SK-N-SH treated with all-trans-retinoic acid at 6 μM for 48 hours (cell line): ENCODE measurements around the gene TAS1R1.

Source experiments
- ATAC-seq: fragments of 200-7000 bp; cut with Tn5 transposase; 3 replicates; pipeline ENCODE4 v1.9.1; 2020; ENCODE audit warnings: mild to moderate bottlenecking, moderate library complexity
- ARNTL ChIP-seq: fragments of 450-650 bp; formaldehyde crosslinking; IDR thresholded peaks from 2 replicates; pipeline ENCODE4 v1.5.0; 2020; ENCODE audit warnings: low read depth, mild to moderate bottlenecking, moderate library complexity, borderline replicate concordance
- BACH2 ChIP-seq: fragments of 250-450 bp; sonication (Bioruptor Pico); IDR thresholded peaks from 2 replicates; pipeline ENCODE4 v1.9.0; 2021; ENCODE audit warnings: mild to moderate bottlenecking, borderline replicate concordance
- CREB5 ChIP-seq: fragments of 250-450 bp; sonication (Bioruptor Pico); IDR thresholded peaks from 2 replicates; pipeline ENCODE4 v1.5.1; 2020; ENCODE audit warnings: low read depth, mild to moderate bottlenecking, moderate library complexity
- CSDC2 ChIP-seq: fragments of 250-450 bp; sonication (Bioruptor Pico); IDR thresholded peaks from 2 replicates; pipeline ENCODE4 v1.5.0; 2020; ENCODE audit warnings: mild to moderate bottlenecking, moderate library complexity
- CSRNP3 ChIP-seq: fragments of 250-450 bp; sonication (Bioruptor Pico); IDR thresholded peaks from 2 replicates; pipeline ENCODE4 v1.5.1; 2021; ENCODE audit warnings: mild to moderate bottlenecking, moderate library complexity
- ESRRG ChIP-seq: fragments of 250-450 bp; sonication (Bioruptor Pico); IDR thresholded peaks from 2 replicates; pipeline ENCODE4 v1.6.1; 2021; ENCODE audit warnings: mild to moderate bottlenecking
- GLIS3 ChIP-seq: fragments of 250-450 bp; sonication (Bioruptor Pico); IDR thresholded peaks from 2 replicates; pipeline ENCODE4 v1.5.0; 2020; ENCODE audit warnings: mild to moderate bottlenecking, moderate library complexity
- ISL1 ChIP-seq: fragments of 250-450 bp; sonication (Bioruptor Pico); IDR thresholded peaks from 2 replicates; pipeline ENCODE4 v2.1.2; 2022; ENCODE audit warnings: mild to moderate bottlenecking, moderate library complexity
- OSR1 ChIP-seq: fragments of 250-450 bp; sonication (Bioruptor Pico); IDR thresholded peaks from 2 replicates; pipeline ENCODE4 v1.8.0; 2022; ENCODE audit warnings: moderate library complexity, mild to moderate bottlenecking, inconsistent platforms
- POU6F1 ChIP-seq: fragments of 250-450 bp; sonication (Bioruptor Pico); IDR thresholded peaks from 2 replicates; pipeline ENCODE4 v1.8.0; 2021; ENCODE audit warnings: low read depth, mild to moderate bottlenecking, moderate library complexity, borderline replicate concordance
- PPARA ChIP-seq: fragments of 250-450 bp; sonication (Bioruptor Pico); IDR thresholded peaks from 2 replicates; pipeline ENCODE4 v1.5.0; 2020; ENCODE audit warnings: mild to moderate bottlenecking, borderline replicate concordance
- RARB ChIP-seq: fragments of 250-450 bp; sonication (Bioruptor Pico); IDR thresholded peaks from 2 replicates; pipeline ENCODE4 v1.8.0; 2021; ENCODE audit warnings: mild to moderate bottlenecking, moderate library complexity
- TCF4 ChIP-seq: fragments of 250-450 bp; sonication (Bioruptor Pico); IDR thresholded peaks from 2 replicates; pipeline ENCODE4 v1.8.0; 2021; ENCODE audit warnings: mild to moderate bottlenecking, moderate library complexity, borderline replicate concordance
- TSHZ2 ChIP-seq: fragments of 250-450 bp; sonication (Bioruptor Pico); IDR thresholded peaks from 2 replicates; pipeline ENCODE4 v1.5.0; 2020; ENCODE audit warnings: mild to moderate bottlenecking, moderate library complexity
- ZC3H10 ChIP-seq: fragments of 250-450 bp; sonication (Bioruptor Pico); IDR thresholded peaks from 2 replicates; pipeline ENCODE4 v1.5.1; 2021; ENCODE audit warnings: mild to moderate bottlenecking, moderate library complexity
- ZFP3 ChIP-seq: fragments of 250-450 bp; sonication (Bioruptor Pico); IDR thresholded peaks from 2 replicates; pipeline ENCODE4 v1.5.0; 2020; ENCODE audit warnings: mild to moderate bottlenecking, moderate library complexity
- ZFP30 ChIP-seq: fragments of 450-650 bp; formaldehyde crosslinking; IDR thresholded peaks from 2 replicates; pipeline ENCODE4 v1.5.0; 2022; ENCODE audit warnings: mild to moderate bottlenecking, moderate library complexity
- ZNF565 ChIP-seq: fragments of 450-650 bp; formaldehyde crosslinking; conservative IDR thresholded peaks from 2 replicates; pipeline ENCODE4 v1.5.0; 2020; ENCODE audit warnings: low read depth, mild to moderate bottlenecking, moderate library complexity
- ZNF70 ChIP-seq: fragments of 450-650 bp; formaldehyde crosslinking; IDR thresholded peaks from 2 replicates; pipeline ENCODE4 v1.5.0; 2020; ENCODE audit warnings: mild to moderate bottlenecking, moderate library complexity
- ZNF8 ChIP-seq: fragments of 450-650 bp; formaldehyde crosslinking; IDR thresholded peaks from 2 replicates; pipeline ENCODE4 v1.5.0; 2020; ENCODE audit warnings: mild to moderate bottlenecking, moderate library complexity

Gene TAS1R1

GRCh38 chr1:6569033-6569432, 13.9 kb downstream of the TAS1R1 start (continued):
- no peak for TF ChIP-seq TSHZ2 (CRISPR knock-in tag)
- no peak for TF ChIP-seq BACH2 (CRISPR knock-in tag)
- TF ChIP-seq TCF4 (CRISPR knock-in tag) = no peak
- no peak for TF ChIP-seq CREB5 (CRISPR knock-in tag)

GRCh38 chr1:6570100-6570499, 15.0 kb downstream of the TAS1R1 start:
- TF ChIP-seq ZFP3 (CRISPR knock-in tag) (no peak), CSDC2 (no peak), RARB (no peak), TCF4 (CRISPR knock-in tag) (no peak), ZNF8 (CRISPR knock-in tag) (no peak), CREB5 (CRISPR knock-in tag) (no peak), ZFP30 (CRISPR knock-in tag) (no peak), ARNTL (no peak), ISL1 (CRISPR knock-in tag) (no peak), CSRNP3 (CRISPR knock-in tag) (no peak)
- TF ChIP-seq, all 23 proteins: peak for 0

GRCh38 chr1:6570987-6571386, 15.9 kb downstream of the TAS1R1 start:
- no peak for TF ChIP-seq PPARA (CRISPR knock-in tag)
- TF ChIP-seq ZFP30 (CRISPR knock-in tag) = no peak
- no peak for TF ChIP-seq CREB5 (CRISPR knock-in tag)
- no peak for TF ChIP-seq RARB
- no peak for TF ChIP-seq TSHZ2 (CRISPR knock-in tag)
- no peak for TF ChIP-seq GLIS3 (CRISPR knock-in tag)
- TF ChIP-seq CSDC2 = no peak
- no peak for TF ChIP-seq ISL1 (CRISPR knock-in tag)
- no peak for TF ChIP-seq POU6F1 (CRISPR knock-in tag)
- TF ChIP-seq OSR1 = no peak
- TF ChIP-seq BACH2 (CRISPR knock-in tag) = no peak
- TF ChIP-seq ZFP3 (CRISPR knock-in tag) = no peak
- TF ChIP-seq ESRRG (CRISPR knock-in tag) = no peak
- TF ChIP-seq ZC3H10 (CRISPR knock-in tag) = no peak
- TF ChIP-seq ZNF565 = no peak
- no peak for TF ChIP-seq ZNF70 (CRISPR knock-in tag)
- TF ChIP-seq CSRNP3 (CRISPR knock-in tag) = no peak
- no peak for TF ChIP-seq ARNTL
- no peak for ATAC-seq

More at GRCh38 chr1:6570100-6570499, 15.0 kb downstream of the TAS1R1 start:
- ATAC-seq = no peak
